Heart left ventricle (tissue), 16 donors: ENCODE results near the gene IGLL1. TPM values are rescaled to one million over a fixed set of nuclear protein-coding genes. Genes with fewer than 3 reads are reported as not detected.
"Not testable (repeated sequence)": the region's sequence is repeated elsewhere in the genome, so short reads cannot be mapped to it uniquely, and the experiment has no call there.

Experiments
- ATAC-seq, 4 donors: fragments of 200-7000 bp; cut with Tn5 transposase; one replicate each; pipeline ENCODE4 v1.9.1; 2020 to 2022; ENCODE audit warnings: moderate library complexity in 4 of 4, mild to moderate bottlenecking in 3 of 4, moderate number of reproducible peaks in 1 of 4
- DNase-seq, 5 donors: peaks; one replicate each; pipeline ENCODE4 v3.0.0-alpha.2; 2020
- H3K27ac ChIP-seq, 12 donors: fragments of 200-600 bp; sonication (generic) in 4 of 12; one replicate each; pipeline versions ENCODE4 v1.5.0 to v1.8.0; 2016 to 2022; ENCODE audit warnings: mild to moderate bottlenecking in 2 of 12
- H3K27me3 ChIP-seq, 9 donors: fragments of 200-600 bp; sonication (generic) in 2 of 9; one replicate each; pipeline versions ENCODE4 v1.5.1 to v1.8.0; 2016 to 2022; ENCODE audit warnings: mild to moderate bottlenecking in 3 of 9
- H3K36me3 ChIP-seq, 9 donors: fragments of 200-600 bp; sonication (generic) in 2 of 9; one replicate each; pipeline versions ENCODE4 v1.5.0 to v1.8.0; 2018 to 2022; ENCODE audit warnings: mild to moderate bottlenecking in 2 of 9
- H3K4me1 ChIP-seq, 12 donors: fragments of 200-600 bp; sonication (generic) in 4 of 12; one replicate each; pipeline versions ENCODE4 v1.5.0 to v1.8.0; 2016 to 2022; ENCODE audit warnings: mild to moderate bottlenecking in 3 of 12
- H3K4me3 ChIP-seq, 12 donors: fragments of 200-600 bp; sonication (generic) in 4 of 12; one replicate each; pipeline versions ENCODE4 v1.5.0 to v1.8.0; 2017 to 2022; ENCODE audit warnings: mild to moderate bottlenecking in 9 of 12, moderate library complexity in 4 of 12
- H3K9me3 ChIP-seq, 12 donors: fragments of 200-600 bp; sonication (generic) in 4 of 12; one replicate each; pipeline versions ENCODE4 v1.5.0 to v1.8.0; 2016 to 2022; ENCODE audit warnings: mild to moderate bottlenecking in 1 of 12
- CTCF ChIP-seq, 12 donors: fragments of 200-600 bp; sonication (generic) in 4 of 12; IDR thresholded peaks; one replicate each; pipeline versions ENCODE4 v1.5.0 to v1.8.0; 2018 to 2022; ENCODE audit warnings: antibody characterized with exemption in 12 of 12, mild to moderate bottlenecking in 5 of 12
- POLR2A ChIP-seq, 2 donors: fragments of 450-650 bp; IDR thresholded peaks; one replicate each; pipeline ENCODE4 v1.6.1; 2017; ENCODE audit warnings: antibody characterized with exemption in 2 of 2, mild to moderate bottlenecking in 2 of 2, moderate library complexity in 2 of 2
- WGBS, 4 donors: extraction: QIAGEN DNeasy Blood & Tissue Kit in 2 of 4; methylation state at CpG; one replicate each; pipeline versions ENCODE4 v1.1.5 to v1.1.7; 2013 to 2018; 5-methylcytosine and 5-hydroxymethylcytosine counted together
- intact Hi-C, 10 donors: fragments of 100-400 bp; cut with DNase I; formaldehyde crosslinking; loops; one replicate each; pipeline versions ENCODE4 v1.11.1 to v1.14.2; 2022
- polyA plus RNA-seq, 2 donors: library from polyadenylated mRNA; stranded (reverse); fragments of 200-250 nt; gene quantifications; one replicate each; pipeline ENCODE4 v1.2.3, GENCODE V29; 2013
- total RNA-seq, 9 donors: library from RNA; depleted of rRNA in 2 of 9; stranded (reverse); fragments of >200 nt in 2 of 9; fragmentation: NEBNext Ultra II Directional in 3 of 9; extraction: Animal tissue kit (Norgen Biotek cat#: 25700) in 3 of 9; gene quantifications; one replicate each; pipeline versions ENCODE4 v1.1.0 to v1.2.4, GENCODE V29; 2016 to 2023
- donor health status: ischemic (EF 13 %, LVEDD 7.1; RV severe dilation, severe dysfunction).
- donor health status: healthy with polysubstance abuse.
- donor health status: DM: no; HTN: yes; CAD: no.
- donor health status: DM: no; HTN: no; CAD: no.
- donor health status: ischemic (EF 25% LVEDD 6.9; RV normal size, moderate dysfunction).
- donor health status: ischemic (EF 25% LVEDD 5.7; RV mildly dilated, moderate dysfunction).
- donor health status: healthy.
- donor health status: DM: yes; HTN: yes; CAD: no.
- donor health status: ischemic (EF 35%, LVEDD 5.7; RV mildly dilated, moderate dysfunction).
- donor health status: nonischemic (EF 11% LVEDD 7.7; RV severe dilation, severe dysfunction).
- donor health status: DM: yes; HTN: yes; CAD: no.
- donor health status: PGD.
- donor health status: ischemic (EF 29% LVEDD 5.4; RV normal size, mild dysfunction).
- donor health status: nonischemic (EF 23%, LVEDD 6.1; RV moderate dilation, normal function).

Gene IGLL1
- total and polyA plus RNA-seq, 11 donors: not detected

GRCh38 chr22:23548501-23549197 lies 31.4 kb downstream of the IGLL1 start:
- Histone ChIP-seq H3K27me3 (peaks cover 0 to 15% (median 0%) of the 10 kb centered on the region in 9 donors), H3K4me3 (no peak overlapping the region), H3K4me1 (no peaks in the 10 kb centered on the region), H3K36me3 (no peaks in the 10 kb centered on the region), H3K27ac (no peak overlapping the region), H3K9me3 (peaks cover 0 to 18% (median 4%) of the 10 kb centered on the region in 12 donors)
- DNase-seq (no peak), ATAC-seq (no peak)
- intact Hi-C loops: loop anchor here in 6 of 10 donors (5.0 to 10.0 kb wide), 4 partner anchors 216 to 406 kb away; partner anchors contain the start of genes C22orf15 (in 3 of the 6) and CHCHD10 (in 3 of the 6)
- 80 to 89% (median 81%) methylated on average over 7 to 8 of the region's 8 CpGs for WGBS, 4 donors
- TF ChIP-seq CTCF (IDR thresholded peaks at IDR 0.05) (no peak), POLR2A (IDR thresholded peaks at IDR 0.05) (no peak)

DNA sequence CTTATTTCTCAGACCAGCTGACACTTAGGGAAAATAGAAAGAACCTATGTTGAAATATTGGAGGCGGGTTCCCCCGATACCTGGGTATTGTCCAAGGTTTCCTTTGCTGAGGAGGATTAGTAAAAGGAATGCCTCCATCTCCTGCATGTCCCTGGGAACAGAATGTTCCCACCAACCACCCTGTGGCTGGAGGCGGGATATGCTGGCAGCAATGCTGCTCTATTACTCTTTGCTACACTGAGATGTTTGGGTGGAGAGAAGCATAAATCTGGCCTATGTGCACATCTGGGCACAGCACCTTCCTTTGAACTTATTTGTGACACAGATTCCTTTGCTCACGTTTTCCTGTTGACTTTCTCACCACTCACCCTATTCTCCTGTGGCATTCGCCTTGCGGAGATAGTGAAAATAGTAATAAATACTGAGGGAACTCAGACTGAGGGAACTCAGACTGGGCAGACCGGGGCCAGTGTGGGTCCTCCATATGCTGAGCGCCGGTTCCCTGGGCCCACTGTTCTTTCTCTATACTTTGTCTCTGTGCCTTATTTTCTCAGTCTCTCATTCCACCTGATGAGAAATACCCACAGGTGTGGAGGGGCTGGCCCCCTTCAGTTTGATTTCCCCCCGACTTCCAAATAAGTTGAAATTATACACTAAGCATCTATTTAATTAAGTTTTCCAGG lies 32.1 kb downstream of the IGLL1 start:
- intact Hi-C loops: loop anchor here in 6 of 10 donors (5.0 to 10.0 kb wide), 4 partner anchors 217 to 407 kb away; partner anchors contain the start of genes C22orf15 (in 3 of the 6) and CHCHD10 (in 3 of the 6)
- ATAC-seq: no peak
- Histone ChIP-seq H3K27ac (no peak overlapping the region), H3K36me3 (no peaks in the 10 kb centered on the region), H3K9me3 (peaks cover 0 to 18% (median 4%) of the 10 kb centered on the region in 12 donors), H3K4me3 (no peak overlapping the region), H3K27me3 (peaks cover 0 to 8% (median 0%) of the 10 kb centered on the region in 9 donors), H3K4me1 (peaks cover 0 to 4% (median 0%) of the 10 kb centered on the region in 12 donors)
- WGBS, 4 donors: 80 to 92% (median 91%) methylated on average over 10 of the region's 10 CpGs
- DNase-seq: no peak
- TF ChIP-seq CTCF (IDR thresholded peaks at IDR 0.05) (no peak), POLR2A (IDR thresholded peaks at IDR 0.05) (no peak)

GRCh38 chr22:23547382-23547781 lies 32.7 kb downstream of the IGLL1 start:
- WGBS, 4 donors: 88 to 92% (median 92%) methylated on average over 5 of the region's 5 CpGs
- not testable (repeated sequence) for H3K4me1 ChIP-seq, H3K4me3 ChIP-seq, DNase-seq, H3K27me3 ChIP-seq, H3K36me3 ChIP-seq, H3K27ac ChIP-seq, ATAC-seq
- intact Hi-C loops: loop anchor here in 6 of 10 donors (5.0 to 10.0 kb wide), 4 partner anchors 217 to 407 kb away; partner anchors contain the start of genes C22orf15 (in 3 of the 6) and CHCHD10 (in 3 of the 6)
- peaks cover 0 to 18% (median 4%) of the 10 kb centered on the region in 12 donors for H3K9me3 ChIP-seq

DNA sequence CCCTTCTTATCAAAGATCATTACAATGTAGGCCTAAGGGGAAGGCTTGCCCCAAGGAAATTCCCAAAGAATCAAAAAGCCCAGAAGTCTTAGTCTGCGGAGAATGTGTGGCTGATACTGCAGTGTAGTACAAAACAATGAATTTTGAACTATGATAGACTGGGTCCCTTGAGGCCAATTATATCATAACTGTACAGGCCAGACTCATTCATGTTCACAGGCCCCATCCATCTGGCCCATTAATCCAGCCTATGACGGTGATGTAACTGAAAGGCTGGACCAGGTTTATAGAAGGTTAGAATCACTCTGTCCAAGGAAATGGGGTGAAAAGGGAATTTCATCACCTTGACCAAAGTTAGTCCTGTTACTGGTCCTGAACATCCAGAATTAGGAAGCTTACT lies 35.2 kb downstream of the IGLL1 start:
- intact Hi-C loops: loop anchor here (5.0 to 10.0 kb wide), 6 partner anchors 47 to 410 kb away; partner anchors contain the start of genes C22orf15 (in 3 of the 10) and CHCHD10 (in 3 of the 10)
- DNase-seq (no peak), ATAC-seq (no peak)
- 82 to 93% (median 90%) methylated on average over 2 of the region's 2 CpGs for whole genome bisulfite sequencing, 4 donors
- H3K4me1 ChIP-seq: peaks cover 0 to 4% (median 0%) of the 10 kb centered on the region in 12 donors
- no peak for TF ChIP-seq CTCF (IDR thresholded peaks at IDR 0.05)
- no peak for TF ChIP-seq POLR2A (IDR thresholded peaks at IDR 0.05)
- no peaks in the 10 kb centered on the region for H3K27me3 ChIP-seq
- no peak overlapping the region for H3K4me3 ChIP-seq
- no peak overlapping the region for H3K27ac ChIP-seq
- no peaks in the 10 kb centered on the region for H3K36me3 ChIP-seq
- H3K9me3 ChIP-seq: peaks cover 0 to 18% (median 4%) of the 10 kb centered on the region in 12 donors

- H3K27ac ChIP-seq, H3K4me1 ChIP-seq, H3K4me3 ChIP-seq, ATAC-seq, DNase-seq, H3K36me3 ChIP-seq, H3K27me3 ChIP-seq: not testable (repeated sequence)
- 63 to 71% (median 67%) methylated on average over 1 of the region's 1 CpG for WGBS, 4 donors
- intact Hi-C loops: loop anchor here in 9 of 10 donors (2.0 to 10.0 kb wide), 7 partner anchors 47 to 411 kb away; partner anchors contain the start of genes C22orf15 (in 3 of the 9) and CHCHD10 (in 3 of the 9)
- H3K9me3 ChIP-seq: peaks cover 0 to 17% (median 4%) of the 10 kb centered on the region in 12 donors
Measured at GRCh38 chr22:23543506-23544000, 36.5 kb downstream of the IGLL1 start.
